PC-9 (cell line): ENCODE measurements around the gene SLC26A3. TPM values are rescaled to one million over a fixed set of nuclear protein-coding genes. Genes with fewer than 3 reads are reported as not detected.

Experiments used
- BruUV-seq: library from RNA; stranded (reverse); fragments of 400-500 nt; replicated peaks from 2 replicates; lab custom pipeline; 2021; lab: Mats Ljungman, UMichigan
- CTCF ChIA-PET: fragments of 300-600 bp; sonication (Branson Sonifier 250); formaldehyde crosslinking; loops from one replicate; lab custom pipeline; 2022; ENCODE audit warnings: antibody characterized with exemption; lab: Charles Lee
- POLR2A ChIA-PET: fragments of 300-600 bp; sonication (Branson Sonifier 250); formaldehyde crosslinking; loops from one replicate; lab custom pipeline; 2022; ENCODE audit warnings: antibody characterized with exemption; ENCODE audit not compliant: unreplicated experiment; lab: Charles Lee
- DNase-seq, 2 experiments: peaks; one replicate each; pipeline versions ENCODE4 v3.0.0 to v3.0.0-alpha.2; 2015 to 2022; ENCODE audit warnings: mixed read lengths in 1 of 2
- H2AFZ ChIP-seq: fragments of 200-600 bp; sonication (generic); 2 replicates; pipeline ENCODE4 v1.8.1; 2017; ENCODE audit warnings: antibody characterized with exemption
- H3F3A ChIP-seq: fragments of 200-600 bp; sonication (generic); 2 replicates; pipeline ENCODE4 v1.8.1; 2017; ENCODE audit warnings: antibody characterized with exemption, mild to moderate bottlenecking, low read depth; ENCODE audit not compliant: insufficient read depth
- H3K27ac ChIP-seq: fragments of 200-600 bp; sonication (generic); 2 replicates; pipeline ENCODE4 v1.6.1; 2016; ENCODE audit warnings: mixed run types
- H3K27me3 ChIP-seq: fragments of 200-600 bp; sonication (generic); 2 replicates; pipeline ENCODE4 v1.6.1; 2016; ENCODE audit warnings: low read depth, mixed run types; ENCODE audit not compliant: insufficient read depth
- H3K36me3 ChIP-seq: fragments of 200-600 bp; sonication (generic); 2 replicates; pipeline ENCODE4 v1.6.1; 2016; ENCODE audit warnings: low read depth, mixed run types
- H3K4me1 ChIP-seq: fragments of 200-600 bp; sonication (generic); replicated peaks from 2 replicates; pipeline ENCODE4 v1.6.1; 2016; ENCODE audit warnings: mixed run types; ENCODE audit not compliant: insufficient read depth
- H3K4me2 ChIP-seq: fragments of 200-600 bp; sonication (generic); 2 replicates; pipeline ENCODE4 v1.6.1; 2017; ENCODE audit warnings: mixed run types
- H3K4me3 ChIP-seq: fragments of 200-600 bp; sonication (generic); 2 replicates; pipeline ENCODE4 v1.6.1; 2016; ENCODE audit warnings: mixed run types
- H3K79me2 ChIP-seq: fragments of 200-600 bp; sonication (generic); 2 replicates; pipeline ENCODE4 v1.6.1; 2017; ENCODE audit warnings: low read depth, mixed run types
- H3K9me2 ChIP-seq: fragments of 200-600 bp; sonication (generic); 2 replicates; pipeline ENCODE4 v1.8.1; 2017; ENCODE audit warnings: mild to moderate bottlenecking; ENCODE audit not compliant: insufficient read depth
- H3K9me3 ChIP-seq: fragments of 200-600 bp; sonication (generic); 2 replicates; pipeline ENCODE4 v1.8.1; 2016; ENCODE audit warnings: low read depth; ENCODE audit not compliant: insufficient read depth
- H4K20me1 ChIP-seq: fragments of 200-600 bp; sonication (generic); 2 replicates; pipeline ENCODE4 v1.8.1; 2017; ENCODE audit not compliant: insufficient read depth
- EZH2 ChIP-seq: fragments of 200-600 bp; sonication (generic); IDR thresholded peaks from 2 replicates; pipeline ENCODE4 v1.8.0; 2017; ENCODE audit warnings: antibody characterized with exemption, low read depth
- intact Hi-C: fragments of 100-400 bp; cut with micrococcal nuclease; formaldehyde crosslinking; loops from one replicate; pipeline ENCODE4 v1.10.0; 2022; ENCODE audit not compliant: unreplicated experiment
- total RNA-seq: library from RNA; stranded (reverse); gene quantifications from 2 replicates; pipeline ENCODE4 v1.2.3, GENCODE V29; 2021
- TF ChIP-seq, protein P1 (sequence below): fragments of 200-600 bp; sonication (generic); conservative IDR thresholded peaks from 2 replicates; pipeline ENCODE4 v1.6.1; 2017; ENCODE audit warnings: mixed run types, antibody characterized with exemption, mild to moderate bottlenecking, moderate library complexity

The SLC26A3 gene
- total RNA-seq, 1 experiment from 2014 or later = not detected

DNA sequence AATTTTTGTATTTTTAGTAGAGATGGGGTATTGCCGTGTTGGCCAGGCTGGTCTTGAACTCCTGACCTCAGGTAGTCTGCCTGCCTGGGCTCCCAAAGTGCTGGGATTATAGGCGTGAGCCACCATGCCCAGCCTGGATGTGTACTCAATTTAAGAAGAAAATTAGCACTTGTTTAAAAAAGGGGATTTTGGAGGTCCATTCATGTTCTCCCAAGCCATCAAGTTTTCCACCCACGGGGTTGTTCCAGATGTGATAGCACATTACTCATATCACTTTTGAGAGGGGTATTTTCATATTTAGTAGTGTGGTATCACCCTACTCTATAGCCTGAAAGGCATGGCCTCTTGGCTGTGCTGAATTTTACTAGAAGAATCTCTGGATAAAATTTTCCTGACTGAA, 10.5 kb upstream of the SLC26A3 start:
- ChIA-PET POLR2A (no interaction called here), CTCF (no interaction called here)
- H3K79me2 ChIP-seq = no peaks in the 10 kb centered on the region
- no peak overlapping the region for H3K27ac ChIP-seq
- no peaks in the 10 kb centered on the region for H3K4me1 ChIP-seq
- no peak overlapping the region for H2AFZ ChIP-seq
- H3F3A ChIP-seq = no peaks in the 10 kb centered on the region
- no peak for TF ChIP-seq EZH2
- TF ChIP-seq, protein P1, sequence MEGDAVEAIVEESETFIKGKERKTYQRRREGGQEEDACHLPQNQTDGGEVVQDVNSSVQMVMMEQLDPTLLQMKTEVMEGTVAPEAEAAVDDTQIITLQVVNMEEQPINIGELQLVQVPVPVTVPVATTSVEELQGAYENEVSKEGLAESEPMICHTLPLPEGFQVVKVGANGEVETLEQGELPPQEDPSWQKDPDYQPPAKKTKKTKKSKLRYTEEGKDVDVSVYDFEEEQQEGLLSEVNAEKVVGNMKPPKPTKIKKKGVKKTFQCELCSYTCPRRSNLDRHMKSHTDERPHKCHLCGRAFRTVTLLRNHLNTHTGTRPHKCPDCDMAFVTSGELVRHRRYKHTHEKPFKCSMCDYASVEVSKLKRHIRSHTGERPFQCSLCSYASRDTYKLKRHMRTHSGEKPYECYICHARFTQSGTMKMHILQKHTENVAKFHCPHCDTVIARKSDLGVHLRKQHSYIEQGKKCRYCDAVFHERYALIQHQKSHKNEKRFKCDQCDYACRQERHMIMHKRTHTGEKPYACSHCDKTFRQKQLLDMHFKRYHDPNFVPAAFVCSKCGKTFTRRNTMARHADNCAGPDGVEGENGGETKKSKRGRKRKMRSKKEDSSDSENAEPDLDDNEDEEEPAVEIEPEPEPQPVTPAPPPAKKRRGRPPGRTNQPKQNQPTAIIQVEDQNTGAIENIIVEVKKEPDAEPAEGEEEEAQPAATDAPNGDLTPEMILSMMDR = no peak
- H3K4me2 ChIP-seq = no peak overlapping the region
- H3K27me3 ChIP-seq = no peaks in the 10 kb centered on the region
- intact Hi-C loops = no loop called here
- H3K4me3 ChIP-seq = no peak overlapping the region
- no TSS peak for BruUV-seq
- H3K9me3 ChIP-seq = no peaks in the 10 kb centered on the region
- H4K20me1 ChIP-seq = no peaks in the 10 kb centered on the region
- H3K36me3 ChIP-seq = no peaks in the 10 kb centered on the region
- no peak for DNase-seq
- no peaks in the 10 kb centered on the region for H3K9me2 ChIP-seq

GRCh38 chr7:107811934-107812333, 8.9 kb upstream of the SLC26A3 start:
- intact Hi-C loops = no loop called here

DNA sequence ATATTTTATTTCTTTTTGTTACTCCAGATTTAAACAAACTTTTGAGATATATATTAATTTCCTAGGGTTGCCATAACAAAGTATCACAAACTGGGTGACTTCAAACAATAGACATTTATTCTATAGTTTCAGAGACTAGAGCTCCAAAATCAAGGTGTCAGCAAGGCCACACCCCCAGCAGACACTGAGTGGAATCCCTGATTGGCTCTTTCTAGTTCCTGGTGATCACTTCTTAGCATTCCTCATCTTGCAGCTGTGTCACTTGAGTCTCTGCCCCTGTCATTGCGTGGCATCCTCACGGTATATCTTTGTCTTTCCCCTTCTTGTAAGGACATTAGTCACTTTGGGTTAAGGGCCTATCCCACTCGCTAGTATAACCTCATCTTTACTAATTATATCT, 7.6 kb upstream of the SLC26A3 start:
- Histone ChIP-seq H3K9me2 (no peaks in the 10 kb centered on the region), H3K4me1 (no peaks in the 10 kb centered on the region), H3K9me3 (no peaks in the 10 kb centered on the region), H3K27ac (no peak overlapping the region), H3K36me3 (no peaks in the 10 kb centered on the region), H3K4me2 (no peak overlapping the region), H3K79me2 (no peaks in the 10 kb centered on the region), H3F3A (no peaks in the 10 kb centered on the region), H3K4me3 (no peak overlapping the region), H2AFZ (no peak overlapping the region), H3K27me3 (no peaks in the 10 kb centered on the region), H4K20me1 (no peaks in the 10 kb centered on the region)
- ChIA-PET POLR2A (no interaction called here), CTCF (no interaction called here)
- intact Hi-C loops = no loop called here
- no peak for TF ChIP-seq EZH2
- BruUV-seq = no TSS peak
- DNase-seq = no peak

More at GRCh38 chr7:107811934-107812333, 8.9 kb upstream of the SLC26A3 start:
- Histone ChIP-seq H2AFZ (no peak overlapping the region), H3K4me1 (no peaks in the 10 kb centered on the region), H3K36me3 (no peaks in the 10 kb centered on the region), H3K27ac (no peak overlapping the region), H3K4me3 (no peak overlapping the region), H3K27me3 (no peaks in the 10 kb centered on the region), H3K4me2 (no peak overlapping the region), H3K9me3 (no peaks in the 10 kb centered on the region), H3F3A (no peaks in the 10 kb centered on the region), H4K20me1 (no peaks in the 10 kb centered on the region), H3K79me2 (no peaks in the 10 kb centered on the region), H3K9me2 (no peaks in the 10 kb centered on the region)
- no peak for TF ChIP-seq EZH2
- TF ChIP-seq, protein P1 = no peak
- BruUV-seq = no TSS peak
- ChIA-PET POLR2A (no interaction called here), CTCF (no interaction called here)
- no peak for DNase-seq

GRCh38 chr7:107809179-107809578, 6.2 kb upstream of the SLC26A3 start:
- Histone ChIP-seq H3K4me1 (no peaks in the 10 kb centered on the region), H3K79me2 (no peaks in the 10 kb centered on the region), H3K36me3 (no peaks in the 10 kb centered on the region), H3K4me3 (no peak overlapping the region), H3K9me2 (no peaks in the 10 kb centered on the region), H3K27ac (no peak overlapping the region), H3K4me2 (no peak overlapping the region), H3F3A (no peaks in the 10 kb centered on the region), H3K27me3 (no peaks in the 10 kb centered on the region), H4K20me1 (no peaks in the 10 kb centered on the region), H2AFZ (no peak overlapping the region), H3K9me3 (no peaks in the 10 kb centered on the region)
- TF ChIP-seq, protein P1 = no peak
- TF ChIP-seq EZH2 = no peak
- no TSS peak for BruUV-seq
- intact Hi-C loops = no loop called here
- POLR2A ChIA-PET = no interaction called here
- DNase-seq = no peak
- CTCF ChIA-PET = no interaction called here
